Small intestine (tissue), 7 donors: Measurements from ENCODE around the gene MYOCD. TPM values are rescaled to one million over a fixed set of nuclear protein-coding genes. Genes with fewer than 3 reads are reported as not detected.

Source experiments
- DNase-seq, 2 donors: peaks; one replicate each; pipeline versions ENCODE4 v3.0.0 to v3.0.0-alpha.2; 2013
- FAIRE-seq: peaks from 2 replicates; lab custom pipeline; 2012; peaks lifted over from hg19 to GRCh38; lab: Jason Lieb, UNC
- H3K27ac ChIP-seq, 3 donors: one replicate each; pipeline ENCODE4 v1.5.1; 2013; ENCODE audit warnings: low read length in 2 of 3, mild to moderate bottlenecking in 2 of 3, control low read depth in 1 of 3, inconsistent platforms in 1 of 3, low read depth in 1 of 3, moderate library complexity in 1 of 3
- H3K27me3 ChIP-seq, 3 donors: one replicate each; pipeline ENCODE4 v1.6.1; 2013; ENCODE audit warnings: low read length in 3 of 3, inconsistent platforms in 1 of 3; ENCODE audit not compliant: control insufficient read depth in 3 of 3, insufficient read depth in 3 of 3
- H3K36me3 ChIP-seq, 3 donors: one replicate each; pipeline ENCODE4 v1.6.1; 2013; ENCODE audit warnings: low read length in 3 of 3, inconsistent platforms in 1 of 3, low read depth in 1 of 3, mild to moderate bottlenecking in 1 of 3, moderate library complexity in 1 of 3; ENCODE audit not compliant: control insufficient read depth in 3 of 3, insufficient read depth in 2 of 3
- H3K4me1 ChIP-seq, 3 donors: one replicate each; pipeline ENCODE4 v1.6.1; 2013; ENCODE audit warnings: low read length in 2 of 3, inconsistent platforms in 1 of 3, low read depth in 1 of 3, mild to moderate bottlenecking in 1 of 3, moderate library complexity in 1 of 3; ENCODE audit not compliant: control insufficient read depth in 3 of 3, insufficient read depth in 2 of 3
- H3K4me3 ChIP-seq, 3 donors: one replicate each; pipeline ENCODE4 v1.5.1; 2013; ENCODE audit warnings: low read length in 3 of 3, control low read depth in 1 of 3, inconsistent platforms in 1 of 3, low read depth in 1 of 3, mild to moderate bottlenecking in 1 of 3, moderate library complexity in 1 of 3
- H3K9me3 ChIP-seq, 2 donors: one replicate each; pipeline ENCODE4 v1.6.1; 2013; ENCODE audit warnings: low read depth in 1 of 2, low read length in 1 of 2; ENCODE audit not compliant: control insufficient read depth in 2 of 2, insufficient read depth in 1 of 2
- WGBS, 3 donors: extraction: QIAGEN DNeasy Blood & Tissue Kit; methylation state at CpG; one replicate each; pipeline ENCODE4 v1.1.7; 2013; 5-methylcytosine and 5-hydroxymethylcytosine counted together
- polyA plus RNA-seq, 4 donors: library from polyadenylated mRNA; stranded (reverse) in 3 of 4; unstranded in 1 of 4; fragments of 200-250 nt in 3 of 4; fragments of 120-200 nt in 1 of 4; gene quantifications; one replicate each; pipeline versions ENCODE4 v1.2.1 to v1.2.3, GENCODE V29; 2013
- donor health status: healthy with polysubstance abuse.
- donor health status: control.
- donor health status: control.
- donor health status: Bipolar disorder and iron deficiency.
- donor health status: healthy.

MYOCD gene
- polyA plus RNA-seq, 4 donors = under 0.01 to 3.1 (median 2.1) TPM

GRCh38 chr17:12623220-12623848 is 42.4 kb upstream of the MYOCD start:
- no peaks in the 10 kb centered on the region for H3K36me3 ChIP-seq
- no peak overlapping the region for H3K27ac ChIP-seq
- H3K27me3 ChIP-seq = no peaks in the 10 kb centered on the region
- H3K4me3 ChIP-seq = no peak overlapping the region
- no peaks in the 10 kb centered on the region for H3K9me3 ChIP-seq
- DNase-seq = no peak
- no peaks in the 10 kb centered on the region for H3K4me1 ChIP-seq
- 67 to 79% (median 78%) methylated on average over 16 of the region's 16 CpGs for WGBS, 3 donors
- no peak for FAIRE-seq

GRCh38 chr17:12624211-12624610 is 41.5 kb upstream of the MYOCD start:
- Histone ChIP-seq H3K4me3 (no peak overlapping the region), H3K27ac (no peak overlapping the region), H3K36me3 (no peaks in the 10 kb centered on the region)

GRCh38 chr17:12625092-12625491 is 40.6 kb upstream of the MYOCD start:
- H3K27me3 ChIP-seq = no peaks in the 10 kb centered on the region
- H3K36me3 ChIP-seq = no peaks in the 10 kb centered on the region
- no peak overlapping the region for H3K4me3 ChIP-seq
- no peak for FAIRE-seq
- no peaks in the 10 kb centered on the region for H3K4me1 ChIP-seq
- no peaks in the 10 kb centered on the region for H3K9me3 ChIP-seq
- DNase-seq = no peak
- no peak overlapping the region for H3K27ac ChIP-seq
- 69 to 85% (median 76%) methylated on average over 4 of the region's 4 CpGs for WGBS, 3 donors

More at GRCh38 chr17:12624211-12624610, 41.5 kb upstream of the MYOCD start:
- DNase-seq (no peak), FAIRE-seq (no peak)
- Histone ChIP-seq H3K27me3 (no peaks in the 10 kb centered on the region), H3K9me3 (no peaks in the 10 kb centered on the region), H3K4me1 (no peaks in the 10 kb centered on the region)
- WGBS, 3 donors = 85 to 90% (median 89%) methylated on average over 3 of the region's 3 CpGs

- H3K4me1 ChIP-seq = no peaks in the 10 kb centered on the region
- H3K36me3 ChIP-seq = no peaks in the 10 kb centered on the region
- H3K4me3 ChIP-seq = no peak overlapping the region
- no peaks in the 10 kb centered on the region for H3K27me3 ChIP-seq
- no peaks in the 10 kb centered on the region for H3K9me3 ChIP-seq
- DNase-seq (peak in 1 of 2 donors; percentile 24), FAIRE-seq (no peak)
- no peak overlapping the region for H3K27ac ChIP-seq
- 56 to 66% (median 57%) methylated on average over 8 of the region's 8 CpGs for WGBS, 3 donors
Observed at GRCh38 chr17:12627177-12627629, 38.5 kb upstream of the MYOCD start.

GRCh38 chr17:12627781-12628451 is 37.8 kb upstream of the MYOCD start:
- Histone ChIP-seq H3K27me3 (no peaks in the 10 kb centered on the region), H3K4me3 (no peak overlapping the region), H3K27ac (no peak overlapping the region), H3K36me3 (no peaks in the 10 kb centered on the region), H3K4me1 (no peaks in the 10 kb centered on the region), H3K9me3 (no peaks in the 10 kb centered on the region)
- DNase-seq (no peak), FAIRE-seq (no peak)
- 71 to 80% (median 74%) methylated on average over 5 of the region's 5 CpGs for WGBS, 3 donors

- Histone ChIP-seq H3K36me3 (no peaks in the 10 kb centered on the region), H3K27me3 (no peaks in the 10 kb centered on the region), H3K9me3 (no peaks in the 10 kb centered on the region), H3K4me1 (no peaks in the 10 kb centered on the region), H3K27ac (no peak overlapping the region), H3K4me3 (no peak overlapping the region)
- 77 to 88% (median 84%) methylated on average over 6 of the region's 6 CpGs for WGBS, 3 donors
- FAIRE-seq (no peak), DNase-seq (no peak)
Observed at GRCh38 chr17:12631076-12631475, 34.6 kb upstream of the MYOCD start.

- Histone ChIP-seq H3K27me3 (no peaks in the 10 kb centered on the region), H3K27ac (peak overlapping the region in 1 of 3 donors; percentile 7), H3K9me3 (no peaks in the 10 kb centered on the region), H3K4me1 (no peaks in the 10 kb centered on the region), H3K4me3 (no peak overlapping the region), H3K36me3 (no peaks in the 10 kb centered on the region)
- DNase-seq = no peak
- FAIRE-seq = no peak
- WGBS, 3 donors = 87 to 94% (median 93%) methylated on average over 5 of the region's 5 CpGs
Observed at GRCh38 chr17:12632785-12633184, 32.9 kb upstream of the MYOCD start.

- Histone ChIP-seq H3K27me3 (no peaks in the 10 kb centered on the region), H3K4me1 (no peaks in the 10 kb centered on the region), H3K9me3 (no peaks in the 10 kb centered on the region), H3K4me3 (no peak overlapping the region), H3K36me3 (no peaks in the 10 kb centered on the region), H3K27ac (no peak overlapping the region)
- DNase-seq = no peak
- WGBS, 3 donors = 7 to 24% (median 8%) methylated on average over 11 of the region's 11 CpGs
- no peak for FAIRE-seq
Observed at GRCh38 chr17:12634789-12635414, 30.8 kb upstream of the MYOCD start.
